Measurements from ENCODE around the gene VCL.

The VCL gene

DNA sequence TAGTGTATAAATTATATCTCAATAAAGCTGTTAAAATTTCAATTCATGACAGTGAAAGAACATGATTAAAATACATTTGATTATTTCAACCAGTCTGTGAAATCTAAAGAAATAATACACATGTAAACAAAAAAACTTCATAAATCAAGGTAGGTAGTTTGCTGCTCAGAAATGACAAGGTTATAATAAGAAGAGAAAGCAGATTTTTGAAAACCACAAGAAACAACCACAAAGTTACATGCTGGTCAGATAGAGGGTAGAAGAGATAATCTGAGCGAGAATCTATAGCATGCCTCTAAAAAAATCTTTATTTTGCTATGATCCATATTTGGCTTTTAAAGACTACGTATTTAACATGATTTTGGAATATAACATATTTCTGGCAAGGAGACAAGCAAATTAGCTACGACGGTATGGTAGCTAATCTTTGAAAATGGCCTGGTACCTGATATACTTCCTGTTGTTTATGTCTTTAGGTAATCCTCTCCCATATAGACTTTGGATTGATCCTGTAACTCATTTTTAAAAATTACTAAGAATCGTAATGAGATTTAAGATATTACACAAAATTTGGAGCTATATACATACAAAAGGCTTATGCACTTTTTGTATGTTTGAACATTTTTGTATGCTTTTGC is 23.5 kb upstream of the VCL start:
- Histone ChIP-seq H4K20me1 (ENCODE audit: low read depth, low read length) (no peaks in the 10 kb centered on the region), H3K4me3 (ENCODE audit: insufficient read depth, low read length, poor library complexity, severe bottlenecking) (no peak overlapping the region), H3K9me2 (replicated peaks; ENCODE audit: insufficient read depth, low read length) (no peaks in the 10 kb centered on the region), H3K36me3 (ENCODE audit: low read length) (no peaks in the 10 kb centered on the region), H3K27ac (ENCODE audit: low read depth, low read length) (peak overlapping the region; percentile 53), H3K9me3 (ENCODE audit: insufficient read depth, low read length) (no peaks in the 10 kb centered on the region), H2AFZ (ENCODE audit: low read depth, low read length, severe bottlenecking) (peak overlapping the region; percentile 9), H3F3A (ENCODE audit: insufficient read depth) (peaks cover 23% of the 10 kb centered on the region; the same call in 1 of the 2 replicates), H3K4me2 (ENCODE audit: low read depth, low read length, poor library complexity, severe bottlenecking) (peak overlapping the region; percentile 56), H3K9ac (ENCODE audit: low read length) (no peak overlapping the region), H3K79me2 (ENCODE audit: insufficient read depth, low read length) (no peaks in the 10 kb centered on the region), H3K27me3 (ENCODE audit: low read length) (no peaks in the 10 kb centered on the region)
- TF ChIP-seq, protein P1, sequence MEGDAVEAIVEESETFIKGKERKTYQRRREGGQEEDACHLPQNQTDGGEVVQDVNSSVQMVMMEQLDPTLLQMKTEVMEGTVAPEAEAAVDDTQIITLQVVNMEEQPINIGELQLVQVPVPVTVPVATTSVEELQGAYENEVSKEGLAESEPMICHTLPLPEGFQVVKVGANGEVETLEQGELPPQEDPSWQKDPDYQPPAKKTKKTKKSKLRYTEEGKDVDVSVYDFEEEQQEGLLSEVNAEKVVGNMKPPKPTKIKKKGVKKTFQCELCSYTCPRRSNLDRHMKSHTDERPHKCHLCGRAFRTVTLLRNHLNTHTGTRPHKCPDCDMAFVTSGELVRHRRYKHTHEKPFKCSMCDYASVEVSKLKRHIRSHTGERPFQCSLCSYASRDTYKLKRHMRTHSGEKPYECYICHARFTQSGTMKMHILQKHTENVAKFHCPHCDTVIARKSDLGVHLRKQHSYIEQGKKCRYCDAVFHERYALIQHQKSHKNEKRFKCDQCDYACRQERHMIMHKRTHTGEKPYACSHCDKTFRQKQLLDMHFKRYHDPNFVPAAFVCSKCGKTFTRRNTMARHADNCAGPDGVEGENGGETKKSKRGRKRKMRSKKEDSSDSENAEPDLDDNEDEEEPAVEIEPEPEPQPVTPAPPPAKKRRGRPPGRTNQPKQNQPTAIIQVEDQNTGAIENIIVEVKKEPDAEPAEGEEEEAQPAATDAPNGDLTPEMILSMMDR (IDR thresholded peaks at IDR 0.05; ENCODE audit: insufficient read depth, low read length, poor library complexity, severe bottlenecking) = no peak
- TF ChIP-seq EZH2phosphoT487 (conservative IDR thresholded peaks at IDR 0.05; ENCODE audit: low read length) = no peak

DNA sequence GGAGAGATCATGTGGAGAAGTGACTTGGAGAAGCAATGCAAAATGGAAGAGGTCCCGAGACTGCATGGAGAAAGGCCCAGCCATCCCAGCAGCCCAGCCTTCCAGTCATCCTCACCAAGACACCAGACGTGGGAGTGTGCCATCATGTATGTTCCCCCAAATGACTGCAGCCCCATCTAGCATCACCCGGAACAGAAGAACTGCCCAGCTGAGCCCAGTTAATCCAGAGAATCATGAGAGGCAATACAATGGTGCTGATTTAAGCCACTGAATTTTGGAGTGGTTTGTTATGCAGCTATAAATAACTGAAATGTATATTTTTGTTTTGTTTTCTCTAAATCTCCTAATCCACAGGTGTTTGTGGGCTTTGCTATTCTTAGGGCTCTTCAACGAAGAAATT is 22.5 kb upstream of the VCL start:
- Histone ChIP-seq H3K4me3 (ENCODE audit: insufficient read depth, low read length, poor library complexity, severe bottlenecking) (no peak overlapping the region), H3F3A (ENCODE audit: insufficient read depth) (peaks cover 23% of the 10 kb centered on the region; the same call in 1 of the 2 replicates), H3K9ac (ENCODE audit: low read length) (no peak overlapping the region), H3K4me2 (ENCODE audit: low read depth, low read length, poor library complexity, severe bottlenecking) (no peak overlapping the region), H3K9me2 (replicated peaks; ENCODE audit: insufficient read depth, low read length) (no peaks in the 10 kb centered on the region), H3K27ac (ENCODE audit: low read depth, low read length) (peak overlapping the region; percentile 46), H4K20me1 (ENCODE audit: low read depth, low read length) (no peaks in the 10 kb centered on the region), H2AFZ (ENCODE audit: low read depth, low read length, severe bottlenecking) (no peak overlapping the region), H3K27me3 (ENCODE audit: low read length) (no peaks in the 10 kb centered on the region), H3K79me2 (ENCODE audit: insufficient read depth, low read length) (no peaks in the 10 kb centered on the region), H3K36me3 (ENCODE audit: low read length) (no peaks in the 10 kb centered on the region), H3K9me3 (ENCODE audit: insufficient read depth, low read length) (no peaks in the 10 kb centered on the region)
- TF ChIP-seq, protein P1 (IDR thresholded peaks at IDR 0.05; ENCODE audit: insufficient read depth, low read length, poor library complexity, severe bottlenecking) = no peak
- no peak for TF ChIP-seq EZH2phosphoT487 (conservative IDR thresholded peaks at IDR 0.05; ENCODE audit: low read length)

DNA sequence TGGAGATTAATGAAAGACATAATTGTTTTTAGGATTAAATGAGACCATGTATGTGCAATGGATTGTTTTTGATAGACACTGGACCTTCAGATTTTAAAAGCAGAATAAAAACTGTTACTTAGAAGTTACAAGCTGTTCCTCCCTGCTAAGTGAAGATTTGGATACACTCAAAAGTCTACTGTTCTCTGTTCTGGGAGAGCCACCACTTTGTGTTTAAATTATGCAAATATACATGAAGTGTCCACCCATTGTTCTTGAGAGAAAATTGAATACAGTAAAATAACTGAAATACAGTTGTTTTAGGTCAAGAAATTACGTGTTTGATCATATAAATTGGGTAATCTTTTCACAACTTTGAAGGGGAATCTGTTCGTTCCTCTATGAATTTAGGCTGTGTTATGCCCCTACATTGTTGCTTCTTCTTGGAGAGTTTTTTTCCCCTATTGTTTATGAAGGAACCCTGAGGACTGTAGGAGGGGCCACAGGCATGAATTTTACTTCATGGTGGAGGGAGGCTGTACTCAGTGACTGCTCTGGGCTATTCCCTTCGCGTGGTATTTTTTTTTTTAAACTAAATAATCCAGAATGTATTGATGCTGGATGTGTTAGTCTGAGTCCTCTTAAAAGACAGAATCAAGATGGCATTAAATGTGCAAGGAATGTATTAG is 18.6 kb upstream of the VCL start:
- peak overlapping the region; percentile 33 for H3K9ac ChIP-seq (ENCODE audit: low read length)
- no peaks in the 10 kb centered on the region for H3K9me3 ChIP-seq (ENCODE audit: insufficient read depth, low read length)
- H2AFZ ChIP-seq (ENCODE audit: low read depth, low read length, severe bottlenecking) = peak overlapping the region; percentile 23
- H3K79me2 ChIP-seq (ENCODE audit: insufficient read depth, low read length) = no peaks in the 10 kb centered on the region
- no peaks in the 10 kb centered on the region for H3K27me3 ChIP-seq (ENCODE audit: low read length)
- no peak for TF ChIP-seq EZH2phosphoT487 (conservative IDR thresholded peaks at IDR 0.05; ENCODE audit: low read length)
- TF ChIP-seq, protein P1 (IDR thresholded peaks at IDR 0.05; ENCODE audit: insufficient read depth, low read length, poor library complexity, severe bottlenecking) = no peak
- H3K4me2 ChIP-seq (ENCODE audit: low read depth, low read length, poor library complexity, severe bottlenecking) = peak overlapping the region; percentile 72
- peaks cover 23% of the 10 kb centered on the region; the same call in 1 of the 2 replicates for H3F3A ChIP-seq (ENCODE audit: insufficient read depth)
- no peaks in the 10 kb centered on the region for H4K20me1 ChIP-seq (ENCODE audit: low read depth, low read length)
- H3K4me3 ChIP-seq (ENCODE audit: insufficient read depth, low read length, poor library complexity, severe bottlenecking) = peak overlapping the region; percentile 36
- H3K36me3 ChIP-seq (ENCODE audit: low read length) = no peaks in the 10 kb centered on the region
- H3K9me2 ChIP-seq (replicated peaks; ENCODE audit: insufficient read depth, low read length) = no peaks in the 10 kb centered on the region
- H3K27ac ChIP-seq (ENCODE audit: low read depth, low read length) = peak overlapping the region; percentile 83
